ENCODE results near the gene SACM1L. TPM values are rescaled to one million over a fixed set of nuclear protein-coding genes. Genes with fewer than 3 reads are reported as not detected.

SACM1L gene
- total and polyA plus RNA-seq, 2 of the 4 experiments (the other 2 are of a cell fraction) = 19.0 to 40.9 TPM

- no peak for TF ChIP-seq RCOR1 (IDR thresholded peaks at IDR 0.05; ENCODE audit: insufficient replicate concordance, low read length)
- dilution Hi-C loops (cut with HindIII; ENCODE audit: low sequenced_read_pairs, unreplicated experiment) = no loop called here
These were observed 89.6 kb downstream of the SACM1L start for GRCh38 chr3:45778761-45779201.

More at GRCh38 chr3:45778761-45779201, 89.6 kb downstream of the SACM1L start:
- Histone ChIP-seq H2AFZ (replicated peaks; ENCODE audit: low read length, poor library complexity) (peak overlapping the region; percentile 21), H3K4me1 (ENCODE audit: control insufficient read depth, insufficient read depth, low read length) (no peaks in the 10 kb centered on the region), H2BK120ac (ENCODE audit: low read depth, low read length) (no peak overlapping the region), H3K18ac (ENCODE audit: low read depth, low read length) (no peak overlapping the region), H4K91ac (ENCODE audit: insufficient read depth, low read depth, low read length) (no peak overlapping the region), H4K20me1 (ENCODE audit: insufficient read depth, low read length) (no peaks in the 10 kb centered on the region), H3K9me3 (ENCODE audit: control insufficient read depth, insufficient read depth, low read length) (peaks cover 5% of the 10 kb centered on the region; the same call in 1 of the 2 replicates), H4K8ac (ENCODE audit: low read depth in 2 of 2, low read length in 2 of 2) (no peak overlapping the region), H3K14ac (replicated peaks; ENCODE audit: low read depth, low read length) (no peak overlapping the region), H3K4me3 (ENCODE audit: insufficient read depth, low read depth, low read length) (no peak overlapping the region), H3K4ac (ENCODE audit: low read depth, low read length) (no peak overlapping the region), H2BK20ac (ENCODE audit: low read depth, low read length) (no peak overlapping the region), H3K27me3 (ENCODE audit: control insufficient read depth, insufficient read depth, low read length) (peaks cover 80% of the 10 kb centered on the region), H3K79me1 (ENCODE audit: low read depth in 1 of 2, low read length in 2 of 2) (no peaks in the 10 kb centered on the region), H4K5ac (ENCODE audit: low read depth, low read length) (no peak overlapping the region), H3K27ac (ENCODE audit: insufficient read depth, low read length) (no peak overlapping the region), H3K4me2 (ENCODE audit: low read depth, low read length) (no peak overlapping the region), H3K36me3 (ENCODE audit: control insufficient read depth, insufficient read depth, low read length) (no peaks in the 10 kb centered on the region), H2BK15ac (ENCODE audit: low read depth, low read length) (no peak overlapping the region), H3K9me1 (ENCODE audit: insufficient read depth, low read length) (no peaks in the 10 kb centered on the region), H3K9ac (ENCODE audit: low read depth, low read length) (no peak overlapping the region), H3K23ac (ENCODE audit: low read depth, low read length) (no peak overlapping the region; the same call in 1 of the 2 replicates), H3K56ac (ENCODE audit: extremely low read depth, insufficient read depth, low read length) (no peak overlapping the region), H2AK5ac (ENCODE audit: low read depth, low read length) (no peak overlapping the region), H2AK9ac (replicated peaks; ENCODE audit: low read depth, low read length, poor library complexity) (no peak overlapping the region), H2BK5ac (ENCODE audit: low read depth, low read length, poor library complexity, severe bottlenecking) (no peak overlapping the region)
- intact Hi-C loops (cut with micrococcal nuclease) = no loop called here
- ATAC-seq (ENCODE audit: low read depth) (no peak), DNase-seq (no peak)
- WGBS, 2 experiments (ENCODE audit: extremely low coverage in 2 of 2, insufficient read length in 1 of 2) = no CpG with 5 or more reads among the region's 3 CpGs
- CTCF ChIA-PET = no interaction called here
- in situ Hi-C loops (cut with MboI; ENCODE audit: low sequenced_read_pairs) = no loop called here
- no TSS peak for BruUV-seq (replicated peaks)
- POLR2A ChIA-PET (ENCODE audit: unreplicated experiment) = no interaction called here

Measured in IMR-90 (cell line).